GM23338 (cell line): ENCODE measurements around the gene OPRPN. TPM values are rescaled to one million over a fixed set of nuclear protein-coding genes. Genes with fewer than 3 reads are reported as not detected.

Experiments
- ATAC-seq: fragments of 200-7000 bp; cut with Tn5 transposase; 3 replicates; pipeline ENCODE4 v1.9.1; 2020
- DNase-seq: peaks from one replicate; pipeline ENCODE4 v3.0.0-alpha.2; 2015; ENCODE audit warnings: low spot score
- H2AFZ ChIP-seq: fragments of 200-600 bp; sonication (generic); 2 replicates; pipeline ENCODE4 v1.8.0; 2016; ENCODE audit warnings: antibody characterized with exemption, mild to moderate bottlenecking, moderate library complexity
- H3F3A ChIP-seq: fragments of 200-600 bp; sonication (generic); replicated peaks from 2 replicates; pipeline ENCODE4 v1.8.0; 2017; ENCODE audit warnings: antibody characterized with exemption, mixed run types, low read depth
- H3K27ac ChIP-seq: fragments of 200-600 bp; sonication (generic); 2 replicates; pipeline ENCODE4 v1.6.1; 2016; ENCODE audit warnings: low read depth
- H3K27me3 ChIP-seq: fragments of 200-600 bp; sonication (generic); 2 replicates; pipeline ENCODE4 v1.8.0; 2016; ENCODE audit warnings: mild to moderate bottlenecking, mixed run types, moderate library complexity; ENCODE audit not compliant: insufficient read depth
- H3K36me3 ChIP-seq: fragments of 200-600 bp; sonication (generic); 2 replicates; pipeline ENCODE4 v1.8.0; 2016; ENCODE audit warnings: mild to moderate bottlenecking; ENCODE audit not compliant: insufficient read depth
- H3K4me1 ChIP-seq: fragments of 200-600 bp; sonication (generic); 2 replicates; pipeline ENCODE4 v1.8.0; 2016; ENCODE audit warnings: mild to moderate bottlenecking, moderate library complexity; ENCODE audit not compliant: insufficient read depth
- H3K4me2 ChIP-seq: fragments of 200-600 bp; sonication (generic); 2 replicates; pipeline ENCODE4 v1.7.1; 2017; ENCODE audit warnings: mixed run types
- H3K4me3 ChIP-seq: fragments of 200-600 bp; sonication (generic); 2 replicates; pipeline ENCODE4 v1.6.1; 2016; ENCODE audit warnings: mixed run types
- H3K79me2 ChIP-seq: fragments of 200-600 bp; sonication (generic); replicated peaks from 2 replicates; pipeline ENCODE4 v1.8.0; 2017; ENCODE audit warnings: mild to moderate bottlenecking; ENCODE audit not compliant: insufficient read depth
- H3K9me2 ChIP-seq: fragments of 200-600 bp; sonication (generic); 2 replicates; pipeline ENCODE4 v1.8.0; 2017; ENCODE audit not compliant: insufficient read depth
- H4K20me1 ChIP-seq: fragments of 200-600 bp; sonication (generic); replicated peaks from 2 replicates; pipeline ENCODE4 v1.8.0; 2017; ENCODE audit warnings: mild to moderate bottlenecking; ENCODE audit not compliant: insufficient read depth
- H3K27ac Mint-ChIP-seq: 2 replicates; pipeline ENCODE4 v1.8.0; 2020; ENCODE audit warnings: inconsistent platforms, mild to moderate bottlenecking, moderate library complexity, mixed read lengths
- H3K27me3 Mint-ChIP-seq: 3 replicates; pipeline ENCODE4 v1.8.0; 2022; ENCODE audit warnings: low read depth, mild to moderate bottlenecking, moderate library complexity, mixed read lengths, inconsistent platforms; ENCODE audit not compliant: insufficient read depth, poor library complexity
- H3K36me3 Mint-ChIP-seq: 3 replicates; pipeline ENCODE4 v1.8.0; 2021; ENCODE audit warnings: low read depth, mild to moderate bottlenecking, inconsistent platforms, moderate library complexity, mixed read lengths
- H3K4me1 Mint-ChIP-seq: 3 replicates; pipeline ENCODE4 v1.8.0; 2020; ENCODE audit warnings: mild to moderate bottlenecking, inconsistent platforms, mixed read lengths
- H3K4me3 Mint-ChIP-seq: 3 replicates; pipeline ENCODE4 v1.8.0; 2021; ENCODE audit warnings: moderate library complexity, mild to moderate bottlenecking, inconsistent platforms, mixed read lengths
- H3K9me3 Mint-ChIP-seq: 3 replicates; pipeline ENCODE4 v1.8.0; 2020; ENCODE audit warnings: moderate library complexity, mild to moderate bottlenecking, inconsistent platforms, mixed read lengths
- CREB1 ChIP-seq: fragments of 250-450 bp; sonication (Bioruptor Pico); IDR thresholded peaks from 2 replicates; pipeline ENCODE4 v1.5.0; 2020; ENCODE audit warnings: low read depth, mild to moderate bottlenecking, moderate library complexity
- EZH2 ChIP-seq: fragments of 200-600 bp; sonication (generic); IDR thresholded peaks from one replicate; pipeline ENCODE4 v1.8.0; 2017; ENCODE audit warnings: antibody characterized with exemption, mild to moderate bottlenecking, low read depth; ENCODE audit not compliant: unreplicated experiment
- EZH2phosphoT487 ChIP-seq: fragments of 200-600 bp; sonication (generic); IDR thresholded peaks from one replicate; pipeline ENCODE4 v1.8.1; 2018; ENCODE audit warnings: antibody characterized with exemption; ENCODE audit not compliant: unreplicated experiment
- JUNB ChIP-seq: IDR thresholded peaks from one replicate; pipeline ENCODE4 v1.6.1; 2016; ENCODE audit warnings: antibody characterized with exemption; ENCODE audit not compliant: unreplicated experiment
- NANOG ChIP-seq: IDR thresholded peaks from 2 replicates; pipeline ENCODE4 v1.6.1; 2016; ENCODE audit warnings: antibody characterized with exemption, borderline replicate concordance
- POLR2AphosphoS5 ChIP-seq: IDR thresholded peaks from 2 replicates; pipeline ENCODE4 v1.6.1; 2016; ENCODE audit warnings: antibody characterized with exemption, low read depth
- ZNF114 ChIP-seq: fragments of 250-450 bp; sonication (Bioruptor Pico); IDR thresholded peaks from 2 replicates; pipeline ENCODE4 v1.5.0; 2020; ENCODE audit warnings: mild to moderate bottlenecking, moderate library complexity
- polyA plus RNA-seq: library from polyadenylated mRNA; unstranded; fragments of >200 nt; fragmentation: Nextera tagmentation; extraction: Ambion mirVana; gene quantifications from 2 replicates; pipeline ENCODE4 v1.2.1, GENCODE V29; 2016
- total RNA-seq: library from RNA; depleted of rRNA; stranded (reverse); fragments of >200 nt; shearing (Covaris generic); gene quantifications from 2 replicates; pipeline ENCODE4 v1.2.3, GENCODE V29; 2014
- TF ChIP-seq, protein P1 (sequence below): IDR thresholded peaks from one replicate; pipeline ENCODE4 v1.6.1; 2018; ENCODE audit warnings: antibody characterized with exemption; ENCODE audit not compliant: unreplicated experiment
- TF ChIP-seq, protein P2 (sequence below): fragments of 250-450 bp; sonication (Bioruptor Pico); IDR thresholded peaks from 2 replicates; pipeline ENCODE4 v1.5.0; 2020; ENCODE audit warnings: mild to moderate bottlenecking, moderate library complexity
- TF ChIP-seq, protein P3 (sequence below), 2 experiments: fragments of 200-600 bp in 1 of 2; sonication (generic) in 1 of 2; conservative IDR thresholded peaks; 2 replicates each; pipeline versions ENCODE4 v1.5.1 to v1.6.1; 2016 to 2017; ENCODE audit warnings: antibody characterized with exemption in 2 of 2, low read depth in 2 of 2, mild to moderate bottlenecking in 2 of 2, moderate library complexity in 1 of 2

The OPRPN gene
- total and polyA plus RNA-seq, 2 experiments from 2014 or later, result not detected

DNA sequence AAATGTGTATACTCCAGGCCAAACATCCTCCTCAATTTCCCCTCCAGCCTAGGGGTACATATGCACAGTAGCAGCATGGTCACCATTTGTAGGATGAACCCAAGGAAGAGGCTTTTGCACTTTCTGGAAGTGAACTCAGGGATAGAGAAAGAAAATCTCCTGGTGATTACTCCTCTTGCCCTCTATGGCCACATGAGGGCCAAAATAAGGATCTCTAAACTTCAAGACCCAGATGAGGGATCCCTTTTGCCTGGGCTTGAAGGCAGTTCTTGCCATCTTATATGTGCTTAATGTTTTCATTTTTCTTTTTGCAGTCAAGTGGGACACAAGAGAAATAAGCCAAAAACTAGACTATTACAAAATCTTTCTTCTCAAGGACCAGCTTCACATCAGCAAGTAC, 44.7 kb downstream of the OPRPN start:
- Histone ChIP-seq H3K4me3 (no peak overlapping the region), H3K36me3 (no peaks in the 10 kb centered on the region), H3K4me1 (no peaks in the 10 kb centered on the region), H4K20me1 (no peaks in the 10 kb centered on the region), H3F3A (no peaks in the 10 kb centered on the region), H3K27ac (no peak overlapping the region), H3K9me2 (peaks cover 8% of the 10 kb centered on the region; the same call in 1 of the 2 replicates), H2AFZ (no peak overlapping the region), H3K4me2 (no peak overlapping the region), H3K79me2 (no peaks in the 10 kb centered on the region), H3K27me3 (no peaks in the 10 kb centered on the region)
- Mint-ChIP-seq H3K9me3 (no peaks in the 10 kb centered on the region), H3K27me3 (no peaks in the 10 kb centered on the region), H3K36me3 (no peaks in the 10 kb centered on the region), H3K4me3 (no peak overlapping the region), H3K4me1 (no peaks in the 10 kb centered on the region), H3K27ac (no peak overlapping the region)
- no peak for ATAC-seq
- DNase-seq, result no peak
- no peak for TF ChIP-seq JUNB
- no peak for TF ChIP-seq NANOG
- TF ChIP-seq, protein P1, sequence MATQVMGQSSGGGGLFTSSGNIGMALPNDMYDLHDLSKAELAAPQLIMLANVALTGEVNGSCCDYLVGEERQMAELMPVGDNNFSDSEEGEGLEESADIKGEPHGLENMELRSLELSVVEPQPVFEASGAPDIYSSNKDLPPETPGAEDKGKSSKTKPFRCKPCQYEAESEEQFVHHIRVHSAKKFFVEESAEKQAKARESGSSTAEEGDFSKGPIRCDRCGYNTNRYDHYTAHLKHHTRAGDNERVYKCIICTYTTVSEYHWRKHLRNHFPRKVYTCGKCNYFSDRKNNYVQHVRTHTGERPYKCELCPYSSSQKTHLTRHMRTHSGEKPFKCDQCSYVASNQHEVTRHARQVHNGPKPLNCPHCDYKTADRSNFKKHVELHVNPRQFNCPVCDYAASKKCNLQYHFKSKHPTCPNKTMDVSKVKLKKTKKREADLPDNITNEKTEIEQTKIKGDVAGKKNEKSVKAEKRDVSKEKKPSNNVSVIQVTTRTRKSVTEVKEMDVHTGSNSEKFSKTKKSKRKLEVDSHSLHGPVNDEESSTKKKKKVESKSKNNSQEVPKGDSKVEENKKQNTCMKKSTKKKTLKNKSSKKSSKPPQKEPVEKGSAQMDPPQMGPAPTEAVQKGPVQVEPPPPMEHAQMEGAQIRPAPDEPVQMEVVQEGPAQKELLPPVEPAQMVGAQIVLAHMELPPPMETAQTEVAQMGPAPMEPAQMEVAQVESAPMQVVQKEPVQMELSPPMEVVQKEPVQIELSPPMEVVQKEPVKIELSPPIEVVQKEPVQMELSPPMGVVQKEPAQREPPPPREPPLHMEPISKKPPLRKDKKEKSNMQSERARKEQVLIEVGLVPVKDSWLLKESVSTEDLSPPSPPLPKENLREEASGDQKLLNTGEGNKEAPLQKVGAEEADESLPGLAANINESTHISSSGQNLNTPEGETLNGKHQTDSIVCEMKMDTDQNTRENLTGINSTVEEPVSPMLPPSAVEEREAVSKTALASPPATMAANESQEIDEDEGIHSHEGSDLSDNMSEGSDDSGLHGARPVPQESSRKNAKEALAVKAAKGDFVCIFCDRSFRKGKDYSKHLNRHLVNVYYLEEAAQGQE, result no peak
- TF ChIP-seq ZNF114, result no peak
- TF ChIP-seq POLR2AphosphoS5, result no peak
- TF ChIP-seq CREB1 (CRISPR knock-in tag), result no peak

DNA sequence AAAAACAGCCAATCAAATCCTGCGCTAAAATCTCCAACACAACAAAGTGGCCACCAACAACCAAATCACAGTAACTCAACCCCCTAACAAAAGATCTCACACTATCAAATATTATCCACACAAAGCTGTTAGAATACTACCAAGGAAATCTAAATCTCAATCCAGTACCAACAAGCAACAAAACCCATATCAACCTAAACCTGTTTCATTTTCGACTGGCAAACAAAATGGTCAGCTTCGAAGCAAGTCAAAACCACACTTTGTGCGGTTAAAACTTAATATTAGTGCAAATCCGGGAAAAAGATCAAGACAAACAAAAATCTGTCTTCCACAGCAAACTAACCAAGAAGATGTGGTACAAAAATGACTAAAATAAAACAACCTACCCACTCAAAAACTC, 45.6 kb downstream of the OPRPN start:
- no peaks in the 10 kb centered on the region for H3K27me3 ChIP-seq
- H3K4me1 ChIP-seq, result no peaks in the 10 kb centered on the region
- Mint-ChIP-seq H3K4me1 (no peaks in the 10 kb centered on the region), H3K4me3 (no peak overlapping the region), H3K9me3 (no peaks in the 10 kb centered on the region), H3K27ac (no peak overlapping the region), H3K36me3 (no peaks in the 10 kb centered on the region), H3K27me3 (no peaks in the 10 kb centered on the region)
- peaks cover 4% of the 10 kb centered on the region; the same call in 1 of the 2 replicates for H3K9me2 ChIP-seq
- H3K27ac ChIP-seq, result no peak overlapping the region
- H3K79me2 ChIP-seq, result no peaks in the 10 kb centered on the region
- no peak overlapping the region for H2AFZ ChIP-seq
- H3K4me3 ChIP-seq, result no peak overlapping the region
- ATAC-seq (no peak), DNase-seq (no peak)
- H3K36me3 ChIP-seq, result no peaks in the 10 kb centered on the region
- H4K20me1 ChIP-seq, result no peaks in the 10 kb centered on the region
- no peak overlapping the region for H3K4me2 ChIP-seq
- H3F3A ChIP-seq, result no peaks in the 10 kb centered on the region
- no peak for TF ChIP-seq CREB1 (CRISPR knock-in tag)
- TF ChIP-seq, protein P2, sequence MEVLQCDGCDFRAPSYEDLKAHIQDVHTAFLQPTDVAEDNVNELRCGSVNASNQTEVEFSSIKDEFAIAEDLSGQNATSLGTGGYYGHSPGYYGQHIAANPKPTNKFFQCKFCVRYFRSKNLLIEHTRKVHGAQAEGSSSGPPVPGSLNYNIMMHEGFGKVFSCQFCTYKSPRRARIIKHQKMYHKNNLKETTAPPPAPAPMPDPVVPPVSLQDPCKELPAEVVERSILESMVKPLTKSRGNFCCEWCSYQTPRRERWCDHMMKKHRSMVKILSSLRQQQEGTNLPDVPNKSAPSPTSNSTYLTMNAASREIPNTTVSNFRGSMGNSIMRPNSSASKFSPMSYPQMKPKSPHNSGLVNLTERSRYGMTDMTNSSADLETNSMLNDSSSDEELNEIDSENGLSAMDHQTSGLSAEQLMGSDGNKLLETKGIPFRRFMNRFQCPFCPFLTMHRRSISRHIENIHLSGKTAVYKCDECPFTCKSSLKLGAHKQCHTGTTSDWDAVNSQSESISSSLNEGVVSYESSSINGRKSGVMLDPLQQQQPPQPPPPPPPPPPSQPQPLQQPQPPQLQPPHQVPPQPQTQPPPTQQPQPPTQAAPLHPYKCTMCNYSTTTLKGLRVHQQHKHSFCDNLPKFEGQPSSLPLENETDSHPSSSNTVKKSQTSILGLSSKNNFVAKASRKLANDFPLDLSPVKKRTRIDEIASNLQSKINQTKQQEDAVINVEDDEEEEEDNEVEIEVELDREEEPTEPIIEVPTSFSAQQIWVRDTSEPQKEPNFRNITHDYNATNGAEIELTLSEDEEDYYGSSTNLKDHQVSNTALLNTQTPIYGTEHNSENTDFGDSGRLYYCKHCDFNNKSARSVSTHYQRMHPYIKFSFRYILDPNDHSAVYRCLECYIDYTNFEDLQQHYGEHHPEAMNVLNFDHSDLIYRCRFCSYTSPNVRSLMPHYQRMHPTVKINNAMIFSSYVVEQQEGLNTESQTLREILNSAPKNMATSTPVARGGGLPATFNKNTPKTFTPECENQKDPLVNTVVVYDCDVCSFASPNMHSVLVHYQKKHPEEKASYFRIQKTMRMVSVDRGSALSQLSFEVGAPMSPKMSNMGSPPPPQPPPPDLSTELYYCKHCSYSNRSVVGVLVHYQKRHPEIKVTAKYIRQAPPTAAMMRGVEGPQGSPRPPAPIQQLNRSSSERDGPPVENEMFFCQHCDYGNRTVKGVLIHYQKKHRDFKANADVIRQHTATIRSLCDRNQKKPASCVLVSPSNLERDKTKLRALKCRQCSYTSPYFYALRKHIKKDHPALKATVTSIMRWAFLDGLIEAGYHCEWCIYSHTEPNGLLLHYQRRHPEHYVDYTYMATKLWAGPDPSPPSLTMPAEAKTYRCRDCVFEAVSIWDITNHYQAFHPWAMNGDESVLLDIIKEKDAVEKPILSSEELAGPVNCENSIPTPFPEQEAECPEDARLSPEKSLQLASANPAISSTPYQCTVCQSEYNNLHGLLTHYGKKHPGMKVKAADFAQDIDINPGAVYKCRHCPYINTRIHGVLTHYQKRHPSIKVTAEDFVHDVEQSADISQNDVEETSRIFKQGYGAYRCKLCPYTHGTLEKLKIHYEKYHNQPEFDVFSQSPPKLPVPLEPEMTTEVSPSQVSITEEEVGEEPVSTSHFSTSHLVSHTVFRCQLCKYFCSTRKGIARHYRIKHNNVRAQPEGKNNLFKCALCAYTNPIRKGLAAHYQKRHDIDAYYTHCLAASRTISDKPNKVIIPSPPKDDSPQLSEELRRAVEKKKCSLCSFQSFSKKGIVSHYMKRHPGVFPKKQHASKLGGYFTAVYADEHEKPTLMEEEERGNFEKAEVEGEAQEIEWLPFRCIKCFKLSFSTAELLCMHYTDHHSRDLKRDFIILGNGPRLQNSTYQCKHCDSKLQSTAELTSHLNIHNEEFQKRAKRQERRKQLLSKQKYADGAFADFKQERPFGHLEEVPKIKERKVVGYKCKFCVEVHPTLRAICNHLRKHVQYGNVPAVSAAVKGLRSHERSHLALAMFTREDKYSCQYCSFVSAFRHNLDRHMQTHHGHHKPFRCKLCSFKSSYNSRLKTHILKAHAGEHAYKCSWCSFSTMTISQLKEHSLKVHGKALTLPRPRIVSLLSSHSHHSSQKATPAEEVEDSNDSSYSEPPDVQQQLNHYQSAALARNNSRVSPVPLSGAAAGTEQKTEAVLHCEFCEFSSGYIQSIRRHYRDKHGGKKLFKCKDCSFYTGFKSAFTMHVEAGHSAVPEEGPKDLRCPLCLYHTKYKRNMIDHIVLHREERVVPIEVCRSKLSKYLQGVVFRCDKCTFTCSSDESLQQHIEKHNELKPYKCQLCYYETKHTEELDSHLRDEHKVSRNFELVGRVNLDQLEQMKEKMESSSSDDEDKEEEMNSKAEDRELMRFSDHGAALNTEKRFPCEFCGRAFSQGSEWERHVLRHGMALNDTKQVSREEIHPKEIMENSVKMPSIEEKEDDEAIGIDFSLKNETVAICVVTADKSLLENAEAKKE (CRISPR knock-in tag), result no peak
- TF ChIP-seq JUNB, result no peak
- no peak for TF ChIP-seq EZH2phosphoT487
- TF ChIP-seq EZH2, result no peak
- TF ChIP-seq POLR2AphosphoS5, result no peak
- TF ChIP-seq, protein P3, sequence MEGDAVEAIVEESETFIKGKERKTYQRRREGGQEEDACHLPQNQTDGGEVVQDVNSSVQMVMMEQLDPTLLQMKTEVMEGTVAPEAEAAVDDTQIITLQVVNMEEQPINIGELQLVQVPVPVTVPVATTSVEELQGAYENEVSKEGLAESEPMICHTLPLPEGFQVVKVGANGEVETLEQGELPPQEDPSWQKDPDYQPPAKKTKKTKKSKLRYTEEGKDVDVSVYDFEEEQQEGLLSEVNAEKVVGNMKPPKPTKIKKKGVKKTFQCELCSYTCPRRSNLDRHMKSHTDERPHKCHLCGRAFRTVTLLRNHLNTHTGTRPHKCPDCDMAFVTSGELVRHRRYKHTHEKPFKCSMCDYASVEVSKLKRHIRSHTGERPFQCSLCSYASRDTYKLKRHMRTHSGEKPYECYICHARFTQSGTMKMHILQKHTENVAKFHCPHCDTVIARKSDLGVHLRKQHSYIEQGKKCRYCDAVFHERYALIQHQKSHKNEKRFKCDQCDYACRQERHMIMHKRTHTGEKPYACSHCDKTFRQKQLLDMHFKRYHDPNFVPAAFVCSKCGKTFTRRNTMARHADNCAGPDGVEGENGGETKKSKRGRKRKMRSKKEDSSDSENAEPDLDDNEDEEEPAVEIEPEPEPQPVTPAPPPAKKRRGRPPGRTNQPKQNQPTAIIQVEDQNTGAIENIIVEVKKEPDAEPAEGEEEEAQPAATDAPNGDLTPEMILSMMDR (conservative IDR thresholded peaks at IDR 0.05; ENCODE audit: low read depth in 2 of 2), result no peak
